Endothelial cell of umbilical vein (primary cell): Measurements from ENCODE around the gene TAS1R1. TPM values are rescaled to one million over a fixed set of nuclear protein-coding genes. Genes with fewer than 3 reads are reported as not detected.

Source experiments
- BruUV-seq: library from RNA; stranded (reverse); fragments of 400-500 nt; replicated peaks from 2 replicates; lab custom pipeline; 2021; lab: Mats Ljungman, UMichigan
- CTCF ChIA-PET: fragments of 300-600, 350-600 bp; sonication (Branson Sonifier 250); formaldehyde crosslinking; loops from one replicate; lab custom pipeline; 2021; ENCODE audit warnings: antibody characterized with exemption, inconsistent platforms; lab: Charles Lee
- POLR2A ChIA-PET: fragments of 300-600, 350-600 bp; sonication (Branson Sonifier 250); formaldehyde crosslinking; loops from one replicate; lab custom pipeline; 2021; ENCODE audit warnings: antibody characterized with exemption, inconsistent platforms; lab: Charles Lee
- DNase-seq: peaks from one replicate; pipeline ENCODE4 v3.0.0-alpha.2; 2011; ENCODE audit warnings: low read depth, low spot score
- FAIRE-seq: peaks from 2 replicates; lab custom pipeline; 2011; peaks lifted over from hg19 to GRCh38; lab: Jason Lieb, UNC
- H2AFZ ChIP-seq: 2 replicates; pipeline ENCODE4 v1.6.0; 2012; ENCODE audit warnings: low read depth, low read length, control low read depth, inconsistent platforms
- H3K27ac ChIP-seq: 2 replicates; pipeline ENCODE4 v1.5.1; 2011; ENCODE audit warnings: low read depth, mild to moderate bottlenecking, control low read depth, low read length, moderate library complexity; ENCODE audit not compliant: insufficient read depth
- H3K27me3 ChIP-seq, 2 experiments: 2 replicates each; pipeline versions ENCODE4 v1.6.0 to v1.6.1; 2011; ENCODE audit warnings: low read length in 2 of 2, mixed read lengths in 1 of 2; ENCODE audit not compliant: control insufficient read depth in 2 of 2, insufficient read depth in 2 of 2
- H3K36me3 ChIP-seq, 2 experiments: 2 replicates in 1 of 2; 3 replicates in 1 of 2; pipeline ENCODE4 v1.5.1; 2011; ENCODE audit warnings: low read length in 2 of 2, mild to moderate bottlenecking in 1 of 2, moderate library complexity in 1 of 2; ENCODE audit not compliant: control insufficient read depth in 2 of 2, insufficient read depth in 2 of 2; ENCODE audit errors: extremely low read depth in 1 of 2
- H3K4me1 ChIP-seq: 3 replicates; pipeline ENCODE4 v1.5.1; 2011; ENCODE audit warnings: mild to moderate bottlenecking, low read length; ENCODE audit not compliant: control insufficient read depth, insufficient read depth; ENCODE audit errors: extremely low read depth
- H3K4me2 ChIP-seq: 2 replicates; pipeline ENCODE4 v1.6.1; 2011; ENCODE audit warnings: low read length, control low read depth, mixed read lengths; ENCODE audit not compliant: insufficient read depth
- H3K4me3 ChIP-seq, 3 experiments: fragments of 200-600 bp in 1 of 3; sonication (generic), shearing (Covaris generic) in 1 of 3; replicated peaks in 1 of 3; 2 replicates each; pipeline ENCODE4 v1.5.1; 2011 to 2016; ENCODE audit warnings: control low read depth in 3 of 3, low read length in 3 of 3, mild to moderate bottlenecking in 2 of 3, inconsistent platforms in 1 of 3, low read depth in 1 of 3, moderate library complexity in 1 of 3; ENCODE audit not compliant: insufficient read depth in 1 of 3
- H3K79me2 ChIP-seq: 2 replicates; pipeline ENCODE4 v1.6.0; 2012; ENCODE audit warnings: low read length, inconsistent platforms; ENCODE audit not compliant: control insufficient read depth, insufficient read depth
- H3K9ac ChIP-seq: replicated peaks from 2 replicates; pipeline ENCODE3; 2011; ENCODE audit warnings: low read length, control low read depth; ENCODE audit not compliant: insufficient read depth; ENCODE audit errors: extremely low read depth
- H3K9me1 ChIP-seq: replicated peaks from 3 replicates; pipeline ENCODE4 v1.6.0; 2011; ENCODE audit warnings: mild to moderate bottlenecking, low read length; ENCODE audit not compliant: control insufficient read depth, insufficient read depth; ENCODE audit errors: extremely low read depth
- H3K9me3 ChIP-seq: replicated peaks from 2 replicates; pipeline ENCODE4 v1.5.1; 2012; ENCODE audit warnings: low read length, inconsistent platforms; ENCODE audit not compliant: control insufficient read depth, insufficient read depth
- H4K20me1 ChIP-seq: replicated peaks from 2 replicates; pipeline ENCODE3; 2011; ENCODE audit warnings: mild to moderate bottlenecking, low read length; ENCODE audit not compliant: control insufficient read depth, insufficient read depth; ENCODE audit errors: extremely low read depth
- EZH2 ChIP-seq: IDR thresholded peaks from 2 replicates; pipeline ENCODE4 v1.6.1; 2012; ENCODE audit warnings: borderline replicate concordance, low read depth, mild to moderate bottlenecking, moderate library complexity, low read length, inconsistent platforms; ENCODE audit not compliant: severe bottlenecking
- FOS ChIP-seq: IDR thresholded peaks from 2 replicates; pipeline ENCODE4 v1.6.1; 2011; ENCODE audit warnings: mild to moderate bottlenecking, low read length, moderate library complexity, borderline replicate concordance; ENCODE audit not compliant: insufficient read depth
- GATA2 ChIP-seq: IDR thresholded peaks from 2 replicates; pipeline ENCODE4 v1.7.0; 2011; ENCODE audit warnings: low read depth, mild to moderate bottlenecking, moderate library complexity, mixed read lengths, low read length; ENCODE audit not compliant: insufficient read length, insufficient read depth
- JUN ChIP-seq: IDR thresholded peaks from 2 replicates; pipeline ENCODE4 v1.6.1; 2011; ENCODE audit warnings: borderline replicate concordance, low read depth; ENCODE audit not compliant: insufficient read length, insufficient read depth
- MYC ChIP-seq: IDR thresholded peaks from one replicate; pipeline ENCODE4 v1.6.1; 2011; ENCODE audit warnings: mild to moderate bottlenecking, low read depth, low read length
- POLR2A ChIP-seq: IDR thresholded peaks from 2 replicates; pipeline ENCODE4 v1.6.1; 2012; ENCODE audit warnings: low read depth, mild to moderate bottlenecking, control low read depth, low read length
- POLR2AphosphoS5 ChIP-seq: IDR thresholded peaks from 2 replicates; pipeline ENCODE4 v1.6.1; 2012; ENCODE audit warnings: low read depth, mild to moderate bottlenecking, control low read depth, low read length, moderate library complexity; ENCODE audit not compliant: insufficient read depth
- dilution Hi-C: fragments of 300-500 bp; cut with MboI; formaldehyde crosslinking; loops from one replicate; pipeline ENCODE4 v1.15.0; 2019; ENCODE audit warnings: low sequenced_read_pairs; ENCODE audit not compliant: extremely low pct_ligation_motif_present
- intact Hi-C: fragments of 100-400 bp; cut with micrococcal nuclease; formaldehyde crosslinking; loops from one replicate; pipeline ENCODE4 v1.10.0; 2022
- polyA plus RNA-seq, 4 experiments: library from polyadenylated mRNA; depleted of rRNA in 3 of 4; stranded (reverse) in 3 of 4; unstranded in 1 of 4; fragments of >200 nt; gene quantifications; 2 replicates each; pipeline versions ENCODE4 v1.2.1 to v1.2.3, GENCODE V29; 2011 to 2012; ENCODE audit warnings: missing spikeins in 1 of 4
- total RNA-seq: library from RNA; stranded (reverse); gene quantifications from 2 replicates; pipeline ENCODE4 v1.2.3, GENCODE V29; 2021
- TF ChIP-seq, protein P1 (sequence below): IDR thresholded peaks from 2 replicates; pipeline ENCODE4 v1.6.1; 2011; ENCODE audit not compliant: insufficient read depth, insufficient read length
- TF ChIP-seq, protein P2 (sequence below), 2 donors: IDR thresholded peaks; 1 replicate in 1 of 2; 2 replicates in 1 of 2; pipeline ENCODE4 v1.5.1; 2011; ENCODE audit warnings: low read length in 2 of 2, mild to moderate bottlenecking in 2 of 2, moderate library complexity in 2 of 2, control low read depth in 1 of 2, inconsistent platforms in 1 of 2, low read depth in 1 of 2; ENCODE audit not compliant: insufficient read depth in 1 of 2; ENCODE audit errors: extremely low read depth in 1 of 2

The TAS1R1 gene
- total and polyA plus RNA-seq, 2 donors (not counting 3 experiments of a cell fraction or from before 2014, with no cell fraction given) = not detected

DNA sequence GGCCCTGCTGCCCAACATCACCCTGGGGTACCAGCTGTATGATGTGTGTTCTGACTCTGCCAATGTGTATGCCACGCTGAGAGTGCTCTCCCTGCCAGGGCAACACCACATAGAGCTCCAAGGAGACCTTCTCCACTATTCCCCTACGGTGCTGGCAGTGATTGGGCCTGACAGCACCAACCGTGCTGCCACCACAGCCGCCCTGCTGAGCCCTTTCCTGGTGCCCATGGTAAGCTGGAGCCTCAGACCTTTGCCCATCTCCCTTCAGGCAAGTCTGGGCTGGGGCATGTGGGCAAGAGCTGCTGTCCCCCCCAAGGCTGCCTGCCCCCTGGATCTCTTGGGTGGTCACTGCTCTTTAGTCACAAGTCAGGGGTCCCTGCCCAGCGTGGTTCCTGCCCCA lies 15.9 kb downstream of the TAS1R1 start:
- H3K9ac ChIP-seq = no peak overlapping the region

More for the DNA sequence above, 15.9 kb downstream of the TAS1R1 start:
- Histone ChIP-seq H3K4me2 (no peak overlapping the region), H3K9me3 (no peaks in the 10 kb centered on the region), H3K27me3 (peaks cover 5 to 13% of the 10 kb centered on the region in 2 experiments), H3K79me2 (no peaks in the 10 kb centered on the region), H3K27ac (no peak overlapping the region), H2AFZ (no peak overlapping the region), H3K36me3 (no peaks in the 10 kb centered on the region), H3K9me1 (no peaks in the 10 kb centered on the region), H4K20me1 (no peaks in the 10 kb centered on the region), H3K4me1 (no peaks in the 10 kb centered on the region), H3K4me3 (no peak overlapping the region)
- ChIA-PET POLR2A (no interaction called here), CTCF (interaction anchor here (0.8 to 1.1 kb wide), 2 partner anchors 10 to 17 kb away, joined by 3 to 4 read pairs; partner anchors contain the start of gene NOL9)
- DNase-seq (no peak), FAIRE-seq (no peak)
- intact Hi-C loops = no loop called here
- no TSS peak for BruUV-seq
- dilution Hi-C loops = no loop called here
- TF ChIP-seq, protein P1, sequence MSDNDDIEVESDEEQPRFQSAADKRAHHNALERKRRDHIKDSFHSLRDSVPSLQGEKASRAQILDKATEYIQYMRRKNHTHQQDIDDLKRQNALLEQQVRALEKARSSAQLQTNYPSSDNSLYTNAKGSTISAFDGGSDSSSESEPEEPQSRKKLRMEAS = no peak
- no peak for TF ChIP-seq JUN
- TF ChIP-seq MYC = no peak
- no peak for TF ChIP-seq GATA2
- TF ChIP-seq, protein P2, sequence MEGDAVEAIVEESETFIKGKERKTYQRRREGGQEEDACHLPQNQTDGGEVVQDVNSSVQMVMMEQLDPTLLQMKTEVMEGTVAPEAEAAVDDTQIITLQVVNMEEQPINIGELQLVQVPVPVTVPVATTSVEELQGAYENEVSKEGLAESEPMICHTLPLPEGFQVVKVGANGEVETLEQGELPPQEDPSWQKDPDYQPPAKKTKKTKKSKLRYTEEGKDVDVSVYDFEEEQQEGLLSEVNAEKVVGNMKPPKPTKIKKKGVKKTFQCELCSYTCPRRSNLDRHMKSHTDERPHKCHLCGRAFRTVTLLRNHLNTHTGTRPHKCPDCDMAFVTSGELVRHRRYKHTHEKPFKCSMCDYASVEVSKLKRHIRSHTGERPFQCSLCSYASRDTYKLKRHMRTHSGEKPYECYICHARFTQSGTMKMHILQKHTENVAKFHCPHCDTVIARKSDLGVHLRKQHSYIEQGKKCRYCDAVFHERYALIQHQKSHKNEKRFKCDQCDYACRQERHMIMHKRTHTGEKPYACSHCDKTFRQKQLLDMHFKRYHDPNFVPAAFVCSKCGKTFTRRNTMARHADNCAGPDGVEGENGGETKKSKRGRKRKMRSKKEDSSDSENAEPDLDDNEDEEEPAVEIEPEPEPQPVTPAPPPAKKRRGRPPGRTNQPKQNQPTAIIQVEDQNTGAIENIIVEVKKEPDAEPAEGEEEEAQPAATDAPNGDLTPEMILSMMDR (IDR thresholded peaks at IDR 0.05; ENCODE audit: extremely low read depth in 1 of 2, insufficient read depth in 1 of 2, low read depth in 1 of 2, low read length in 2 of 2) = no peak
- no peak for TF ChIP-seq FOS
- no peak for TF ChIP-seq POLR2AphosphoS5
- TF ChIP-seq EZH2 = no peak
- TF ChIP-seq POLR2A = no peak
